ENCODE measurements around the gene SNRNP70. TPM values are rescaled to one million over a fixed set of nuclear protein-coding genes. Genes with fewer than 3 reads are reported as not detected.

SNRNP70 gene
- total and polyA plus RNA-seq, 8 donors = 87.9 to 883 (median 161) TPM

- Histone ChIP-seq H3K9me3 (no peaks in the 10 kb centered on the region), H3K27me3 (no peaks in the 10 kb centered on the region), H3K36me3 (peaks cover 3 to 56% (median 24%) of the 10 kb centered on the region in 3 donors), H3K4me1 (no peaks in the 10 kb centered on the region), H3K27ac (no peak overlapping the region), H3K4me3 (no peak overlapping the region)
- DNase-seq (no peak), FAIRE-seq (no peak), ATAC-seq (peak in 1 of 4 donors; percentile 7)
- intact Hi-C loops (cut with DNase I) = no loop called here
- WGBS, 2 donors = 49 to 54% methylated on average over 4 of the region's 4 CpGs
- no peak for TF ChIP-seq CTCF (IDR thresholded peaks at IDR 0.05)
These were observed 13.5 kb downstream of the SNRNP70 start for GRCh38 chr19:49098795-49099194.

- no peaks in the 10 kb centered on the region for H3K9me3 ChIP-seq
- no peak for FAIRE-seq
- H3K27me3 ChIP-seq = no peaks in the 10 kb centered on the region
- intact Hi-C loops (cut with DNase I) = loop anchor here in 1 of 3 donors (5.0 kb wide), 1 partner anchor 96 kb away; no protein-coding TSS in a partner anchor
- no peaks in the 10 kb centered on the region for H3K4me1 ChIP-seq
- H3K4me3 ChIP-seq = no peak overlapping the region
- peaks cover 3 to 65% (median 24%) of the 10 kb centered on the region in 3 donors for H3K36me3 ChIP-seq
- no peak for ATAC-seq
- DNase-seq = no peak
- TF ChIP-seq CTCF (IDR thresholded peaks at IDR 0.05) = no peak
- 91 to 94% methylated on average over 12 of the region's 12 CpGs for WGBS, 2 donors
- H3K27ac ChIP-seq = no peak overlapping the region
These were observed 15.9 kb downstream of the SNRNP70 start for GRCh38 chr19:49101160-49101559.

GRCh38 chr19:49102303-49102702, 17.1 kb downstream of the SNRNP70 start:
- ATAC-seq (no peak), DNase-seq (no peak), FAIRE-seq (no peak)
- no peak overlapping the region for H3K4me3 ChIP-seq
- H3K27me3 ChIP-seq = no peaks in the 10 kb centered on the region
- H3K27ac ChIP-seq = no peak overlapping the region
- WGBS, 2 donors = 93 to 95% methylated on average over 12 of the region's 12 CpGs
- no peaks in the 10 kb centered on the region for H3K4me1 ChIP-seq
- intact Hi-C loops (cut with DNase I) = loop anchor here in 1 of 3 donors (5.0 kb wide), 1 partner anchor 95 kb away; no protein-coding TSS in a partner anchor
- H3K9me3 ChIP-seq = no peaks in the 10 kb centered on the region
- TF ChIP-seq CTCF (IDR thresholded peaks at IDR 0.05) = no peak
- peaks cover 3 to 70% (median 28%) of the 10 kb centered on the region in 3 donors for H3K36me3 ChIP-seq

GRCh38 chr19:49103331-49104085, 18.3 kb downstream of the SNRNP70 start:
- DNase-seq (no peak), FAIRE-seq (no peak), ATAC-seq (no peak)
- Histone ChIP-seq H3K36me3 (peaks cover 3 to 80% (median 27%) of the 10 kb centered on the region in 3 donors), H3K27me3 (no peaks in the 10 kb centered on the region), H3K4me1 (no peaks in the 10 kb centered on the region), H3K4me3 (no peak overlapping the region), H3K9me3 (no peaks in the 10 kb centered on the region), H3K27ac (no peak overlapping the region)
- intact Hi-C loops (cut with DNase I) = loop anchor here in 1 of 3 donors (5.0 kb wide), 1 partner anchor 94 kb away; no protein-coding TSS in a partner anchor
- TF ChIP-seq CTCF (IDR thresholded peaks at IDR 0.05) = no peak
- 88 to 92% methylated on average over 30 to 33 of the region's 33 CpGs for WGBS, 2 donors
